ENCODE measurements around the gene ITGB8. TPM values are rescaled to one million over a fixed set of nuclear protein-coding genes. Genes with fewer than 3 reads are reported as not detected.

ITGB8 gene
- total and polyA plus RNA-seq, 4 donors: 0.16 to 2.8 (median 0.51) TPM

DNA sequence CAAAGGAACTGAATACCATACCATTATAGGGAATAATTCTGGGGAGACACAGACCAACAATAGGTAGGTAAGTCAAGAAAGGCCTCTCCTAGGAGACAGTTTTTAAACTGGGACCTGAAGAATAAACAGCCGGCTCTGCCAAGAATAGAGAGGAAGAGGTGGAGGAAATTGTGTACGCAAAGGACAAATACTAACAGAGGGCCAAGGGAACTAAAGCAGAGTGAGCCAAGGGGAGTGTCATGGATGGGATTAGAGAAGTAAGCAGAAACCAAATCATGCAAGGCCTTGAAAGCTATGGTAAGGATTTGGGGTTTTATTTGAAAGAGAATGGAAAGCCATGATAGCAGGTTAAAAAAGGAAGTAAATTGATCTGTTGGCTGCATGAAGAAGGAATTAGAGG is 18.1 kb upstream of the ITGB8 start:
- DNase-seq (ENCODE audit: low spot score): no peak
- 57% methylated on average over 2 of the region's 2 CpGs for WGBS
- H3K4me1 ChIP-seq (ENCODE audit: control insufficient read depth in 4 of 4, insufficient read depth in 4 of 4, low read length in 3 of 4): no peaks in the 10 kb centered on the region

DNA sequence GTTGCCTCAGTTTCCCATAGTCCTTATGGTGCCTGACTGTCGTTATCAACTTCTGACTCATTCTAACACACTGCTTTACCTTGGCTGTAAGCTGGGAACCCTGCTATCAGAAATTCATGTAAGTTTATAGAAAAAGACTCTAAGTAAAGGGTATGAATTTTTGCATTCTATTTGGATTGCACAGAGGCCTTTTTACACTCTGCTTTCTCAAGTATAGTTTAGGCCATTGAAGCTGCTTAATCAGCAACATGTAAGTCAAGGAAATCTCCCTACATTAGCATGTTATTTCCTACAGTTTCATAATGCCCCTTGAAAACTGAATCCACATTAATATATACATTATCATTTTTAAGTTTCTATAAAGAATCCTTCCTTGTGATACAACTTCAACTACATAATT is 17.1 kb upstream of the ITGB8 start:
- no peak overlapping the region for H3K4me3 ChIP-seq (ENCODE audit: low read depth in 1 of 3, low read length in 3 of 3)
- H3K36me3 ChIP-seq (ENCODE audit: control insufficient read depth in 4 of 4, insufficient read depth in 3 of 4, low read depth in 1 of 4, low read length in 3 of 4): no peaks in the 10 kb centered on the region
- no peaks in the 10 kb centered on the region for H3K4me1 ChIP-seq (ENCODE audit: control insufficient read depth in 4 of 4, insufficient read depth in 4 of 4, low read length in 3 of 4)
- H3K9ac ChIP-seq (ENCODE audit: low read depth in 1 of 2, low read length in 2 of 2): no peak overlapping the region
- H3K27me3 ChIP-seq (ENCODE audit: control insufficient read depth in 4 of 4, insufficient read depth in 4 of 4, low read length in 3 of 4): no peaks in the 10 kb centered on the region
- no peaks in the 10 kb centered on the region for H3K9me3 ChIP-seq (ENCODE audit: control insufficient read depth in 4 of 4, low read length in 3 of 4)
- DNase-seq (ENCODE audit: low spot score): no peak
- no peak overlapping the region for H3K27ac ChIP-seq (ENCODE audit: low read depth in 1 of 2, low read length in 2 of 2)
- WGBS: 82% methylated on average over 1 of the region's 1 CpG
- TF ChIP-seq, protein P1, sequence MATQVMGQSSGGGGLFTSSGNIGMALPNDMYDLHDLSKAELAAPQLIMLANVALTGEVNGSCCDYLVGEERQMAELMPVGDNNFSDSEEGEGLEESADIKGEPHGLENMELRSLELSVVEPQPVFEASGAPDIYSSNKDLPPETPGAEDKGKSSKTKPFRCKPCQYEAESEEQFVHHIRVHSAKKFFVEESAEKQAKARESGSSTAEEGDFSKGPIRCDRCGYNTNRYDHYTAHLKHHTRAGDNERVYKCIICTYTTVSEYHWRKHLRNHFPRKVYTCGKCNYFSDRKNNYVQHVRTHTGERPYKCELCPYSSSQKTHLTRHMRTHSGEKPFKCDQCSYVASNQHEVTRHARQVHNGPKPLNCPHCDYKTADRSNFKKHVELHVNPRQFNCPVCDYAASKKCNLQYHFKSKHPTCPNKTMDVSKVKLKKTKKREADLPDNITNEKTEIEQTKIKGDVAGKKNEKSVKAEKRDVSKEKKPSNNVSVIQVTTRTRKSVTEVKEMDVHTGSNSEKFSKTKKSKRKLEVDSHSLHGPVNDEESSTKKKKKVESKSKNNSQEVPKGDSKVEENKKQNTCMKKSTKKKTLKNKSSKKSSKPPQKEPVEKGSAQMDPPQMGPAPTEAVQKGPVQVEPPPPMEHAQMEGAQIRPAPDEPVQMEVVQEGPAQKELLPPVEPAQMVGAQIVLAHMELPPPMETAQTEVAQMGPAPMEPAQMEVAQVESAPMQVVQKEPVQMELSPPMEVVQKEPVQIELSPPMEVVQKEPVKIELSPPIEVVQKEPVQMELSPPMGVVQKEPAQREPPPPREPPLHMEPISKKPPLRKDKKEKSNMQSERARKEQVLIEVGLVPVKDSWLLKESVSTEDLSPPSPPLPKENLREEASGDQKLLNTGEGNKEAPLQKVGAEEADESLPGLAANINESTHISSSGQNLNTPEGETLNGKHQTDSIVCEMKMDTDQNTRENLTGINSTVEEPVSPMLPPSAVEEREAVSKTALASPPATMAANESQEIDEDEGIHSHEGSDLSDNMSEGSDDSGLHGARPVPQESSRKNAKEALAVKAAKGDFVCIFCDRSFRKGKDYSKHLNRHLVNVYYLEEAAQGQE (IDR thresholded peaks at IDR 0.05): no peak
- TF ChIP-seq, protein P2, sequence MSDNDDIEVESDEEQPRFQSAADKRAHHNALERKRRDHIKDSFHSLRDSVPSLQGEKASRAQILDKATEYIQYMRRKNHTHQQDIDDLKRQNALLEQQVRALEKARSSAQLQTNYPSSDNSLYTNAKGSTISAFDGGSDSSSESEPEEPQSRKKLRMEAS (IDR thresholded peaks at IDR 0.05): no peak
- TF ChIP-seq FOXA1 (IDR thresholded peaks at IDR 0.05) (no peak), NR2F2 (IDR thresholded peaks at IDR 0.05) (no peak), YY1 (IDR thresholded peaks at IDR 0.05) (no peak), HNF4A (conservative IDR thresholded peaks at IDR 0.05) (no peak), FOXA2 (IDR thresholded peaks at IDR 0.05) (no peak), GABPA (IDR thresholded peaks at IDR 0.05 in 1 of 2, conservative IDR thresholded peaks at IDR 0.05 in 1 of 2) (no peak), TAF1 (conservative IDR thresholded peaks at IDR 0.05) (no peak), SP1 (IDR thresholded peaks at IDR 0.05) (no peak), RXRA (IDR thresholded peaks at IDR 0.05) (no peak), EGR1 (IDR thresholded peaks at IDR 0.05; ENCODE audit: low read depth in 2 of 2) (no peak), RAD21 (IDR thresholded peaks at IDR 0.05) (no peak)
- TF ChIP-seq, protein P3, sequence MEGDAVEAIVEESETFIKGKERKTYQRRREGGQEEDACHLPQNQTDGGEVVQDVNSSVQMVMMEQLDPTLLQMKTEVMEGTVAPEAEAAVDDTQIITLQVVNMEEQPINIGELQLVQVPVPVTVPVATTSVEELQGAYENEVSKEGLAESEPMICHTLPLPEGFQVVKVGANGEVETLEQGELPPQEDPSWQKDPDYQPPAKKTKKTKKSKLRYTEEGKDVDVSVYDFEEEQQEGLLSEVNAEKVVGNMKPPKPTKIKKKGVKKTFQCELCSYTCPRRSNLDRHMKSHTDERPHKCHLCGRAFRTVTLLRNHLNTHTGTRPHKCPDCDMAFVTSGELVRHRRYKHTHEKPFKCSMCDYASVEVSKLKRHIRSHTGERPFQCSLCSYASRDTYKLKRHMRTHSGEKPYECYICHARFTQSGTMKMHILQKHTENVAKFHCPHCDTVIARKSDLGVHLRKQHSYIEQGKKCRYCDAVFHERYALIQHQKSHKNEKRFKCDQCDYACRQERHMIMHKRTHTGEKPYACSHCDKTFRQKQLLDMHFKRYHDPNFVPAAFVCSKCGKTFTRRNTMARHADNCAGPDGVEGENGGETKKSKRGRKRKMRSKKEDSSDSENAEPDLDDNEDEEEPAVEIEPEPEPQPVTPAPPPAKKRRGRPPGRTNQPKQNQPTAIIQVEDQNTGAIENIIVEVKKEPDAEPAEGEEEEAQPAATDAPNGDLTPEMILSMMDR (IDR thresholded peaks at IDR 0.05; ENCODE audit: low read depth, low read length, missing input control): no peak
- TF ChIP-seq, protein P4, sequence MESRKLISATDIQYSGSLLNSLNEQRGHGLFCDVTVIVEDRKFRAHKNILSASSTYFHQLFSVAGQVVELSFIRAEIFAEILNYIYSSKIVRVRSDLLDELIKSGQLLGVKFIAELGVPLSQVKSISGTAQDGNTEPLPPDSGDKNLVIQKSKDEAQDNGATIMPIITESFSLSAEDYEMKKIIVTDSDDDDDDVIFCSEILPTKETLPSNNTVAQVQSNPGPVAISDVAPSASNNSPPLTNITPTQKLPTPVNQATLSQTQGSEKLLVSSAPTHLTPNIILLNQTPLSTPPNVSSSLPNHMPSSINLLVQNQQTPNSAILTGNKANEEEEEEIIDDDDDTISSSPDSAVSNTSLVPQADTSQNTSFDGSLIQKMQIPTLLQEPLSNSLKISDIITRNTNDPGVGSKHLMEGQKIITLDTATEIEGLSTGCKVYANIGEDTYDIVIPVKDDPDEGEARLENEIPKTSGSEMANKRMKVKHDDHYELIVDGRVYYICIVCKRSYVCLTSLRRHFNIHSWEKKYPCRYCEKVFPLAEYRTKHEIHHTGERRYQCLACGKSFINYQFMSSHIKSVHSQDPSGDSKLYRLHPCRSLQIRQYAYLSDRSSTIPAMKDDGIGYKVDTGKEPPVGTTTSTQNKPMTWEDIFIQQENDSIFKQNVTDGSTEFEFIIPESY (IDR thresholded peaks at IDR 0.05): no peak

More for the DNA sequence above, 18.1 kb upstream of the ITGB8 start:
- H3K9ac ChIP-seq (ENCODE audit: low read depth in 1 of 2, low read length in 2 of 2): no peak overlapping the region
- no peaks in the 10 kb centered on the region for H3K27me3 ChIP-seq (ENCODE audit: control insufficient read depth in 4 of 4, insufficient read depth in 4 of 4, low read length in 3 of 4)
- no peaks in the 10 kb centered on the region for H3K36me3 ChIP-seq (ENCODE audit: control insufficient read depth in 4 of 4, insufficient read depth in 3 of 4, low read depth in 1 of 4, low read length in 3 of 4)
- no peaks in the 10 kb centered on the region for H3K9me3 ChIP-seq (ENCODE audit: control insufficient read depth in 4 of 4, low read length in 3 of 4)
- TF ChIP-seq JUND (IDR thresholded peaks at IDR 0.05) (no peak), HNF4G (IDR thresholded peaks at IDR 0.05) (no peak), HNF4A (conservative IDR thresholded peaks at IDR 0.05) (no peak), FOXA1 (IDR thresholded peaks at IDR 0.05) (no peak), NR2F2 (IDR thresholded peaks at IDR 0.05) (no peak), SP1 (IDR thresholded peaks at IDR 0.05) (no peak), GABPA (IDR thresholded peaks at IDR 0.05 in 1 of 2, conservative IDR thresholded peaks at IDR 0.05 in 1 of 2) (no peak), RXRA (IDR thresholded peaks at IDR 0.05) (no peak), RAD21 (IDR thresholded peaks at IDR 0.05) (no peak)
- TF ChIP-seq, protein P2 (IDR thresholded peaks at IDR 0.05): no peak
- TF ChIP-seq, protein P3 (IDR thresholded peaks at IDR 0.05; ENCODE audit: low read depth, low read length, missing input control): no peak
- TF ChIP-seq, protein P4 (IDR thresholded peaks at IDR 0.05): no peak
- no peak overlapping the region for H3K27ac ChIP-seq (ENCODE audit: low read depth in 1 of 2, low read length in 2 of 2)
- no peak overlapping the region for H3K4me3 ChIP-seq (ENCODE audit: low read depth in 1 of 3, low read length in 3 of 3)
